Right lobe of liver (tissue), 6 donors: ENCODE results near the gene SEMA4D. TPM values are rescaled to one million over a fixed set of nuclear protein-coding genes. Genes with fewer than 3 reads are reported as not detected.
"Not testable (repeated sequence)": the region's sequence is repeated elsewhere in the genome, so short reads cannot be mapped to it uniquely, and the experiment has no call there.

Experiments used
- ATAC-seq, 4 donors: fragments of 200-7000 bp; cut with Tn5 transposase; one replicate each; pipeline ENCODE4 v1.9.1; 2020; ENCODE audit warnings: mild to moderate bottlenecking in 4 of 4, moderate library complexity in 4 of 4
- DNase-seq, 3 donors: peaks; one replicate each; pipeline ENCODE4 v3.0.0-alpha.2; 2020
- H3K27ac ChIP-seq, 3 donors: fragments of 200-600 bp; one replicate each; pipeline ENCODE4 v1.8.0; 2022
- H3K27me3 ChIP-seq, 2 donors: fragments of 200-600 bp; one replicate each; pipeline ENCODE4 v1.8.0; 2022
- H3K36me3 ChIP-seq, 4 donors: fragments of 200-600 bp; sonication (generic) in 1 of 4; one replicate each; pipeline versions ENCODE4 v1.5.1 to v1.8.0; 2017 to 2022; ENCODE audit warnings: control low read depth in 1 of 4
- H3K4me1 ChIP-seq, 4 donors: fragments of 200-600 bp; sonication (generic) in 1 of 4; one replicate each; pipeline versions ENCODE4 v1.5.1 to v1.8.0; 2017 to 2022; ENCODE audit warnings: control low read depth in 1 of 4
- H3K4me3 ChIP-seq, 3 donors: fragments of 200-600 bp; one replicate each; pipeline ENCODE4 v1.8.0; 2022
- H3K9me3 ChIP-seq, 4 donors: fragments of 200-600 bp; sonication (generic) in 1 of 4; one replicate each; pipeline versions ENCODE4 v1.5.1 to v1.8.0; 2017 to 2022; ENCODE audit warnings: control low read depth in 1 of 4
- POLR2A ChIP-seq: fragments of 450-650 bp; IDR thresholded peaks from one replicate; pipeline ENCODE4 v1.6.1; 2017; ENCODE audit warnings: antibody characterized with exemption, mild to moderate bottlenecking
- WGBS: methylation state at CpG from one replicate; pipeline ENCODE4 v1.1.6; 2018; ENCODE audit warnings: low coverage, low lambda C conversion rate; ENCODE audit not compliant: insufficient coverage; ENCODE audit errors: missing lambda C conversion rate; 5-methylcytosine and 5-hydroxymethylcytosine counted together
- intact Hi-C, 2 donors: fragments of 100-400 bp; cut with DNase I; formaldehyde crosslinking; loops; one replicate each; pipeline versions ENCODE4 v1.11.2 to v1.14.1; 2022
- total RNA-seq, 6 experiments: library from RNA; depleted of rRNA in 2 of 6; stranded (reverse); fragments of >200 nt in 2 of 6; fragmentation: NEBNext Ultra II Directional in 3 of 6; extraction: Animal tissue kit (Norgen Biotek cat#: 25700) in 3 of 6; gene quantifications; one replicate each; pipeline versions ENCODE4 v1.1.0 to v1.2.4, GENCODE V29; 2016 to 2023
- TF ChIP-seq, protein P1 (sequence below), 4 donors: fragments of 200-600 bp in 3 of 4; fragments of 450-650 bp in 1 of 4; IDR thresholded peaks; one replicate each; pipeline versions ENCODE4 v1.5.1 to v1.8.0; 2016 to 2022; ENCODE audit warnings: antibody characterized with exemption in 4 of 4, mild to moderate bottlenecking in 2 of 4
- donor health status: DM: no; HTN: yes; CAD: no.
- donor health status: DM: no; HTN: no; CAD: no.
- donor health status: DM: no; HTN: no; CAD: no.
- donor health status: DM: no; HTN: yes; CAD: no.
- donor health status: DM: no; HTN: yes; CAD: no.

Gene SEMA4D
- total RNA-seq, 6 experiments from 2014 or later = 2.0 to 7.5 (median 3.5) TPM

- TF ChIP-seq POLR2A = no peak
- TF ChIP-seq, protein P1, sequence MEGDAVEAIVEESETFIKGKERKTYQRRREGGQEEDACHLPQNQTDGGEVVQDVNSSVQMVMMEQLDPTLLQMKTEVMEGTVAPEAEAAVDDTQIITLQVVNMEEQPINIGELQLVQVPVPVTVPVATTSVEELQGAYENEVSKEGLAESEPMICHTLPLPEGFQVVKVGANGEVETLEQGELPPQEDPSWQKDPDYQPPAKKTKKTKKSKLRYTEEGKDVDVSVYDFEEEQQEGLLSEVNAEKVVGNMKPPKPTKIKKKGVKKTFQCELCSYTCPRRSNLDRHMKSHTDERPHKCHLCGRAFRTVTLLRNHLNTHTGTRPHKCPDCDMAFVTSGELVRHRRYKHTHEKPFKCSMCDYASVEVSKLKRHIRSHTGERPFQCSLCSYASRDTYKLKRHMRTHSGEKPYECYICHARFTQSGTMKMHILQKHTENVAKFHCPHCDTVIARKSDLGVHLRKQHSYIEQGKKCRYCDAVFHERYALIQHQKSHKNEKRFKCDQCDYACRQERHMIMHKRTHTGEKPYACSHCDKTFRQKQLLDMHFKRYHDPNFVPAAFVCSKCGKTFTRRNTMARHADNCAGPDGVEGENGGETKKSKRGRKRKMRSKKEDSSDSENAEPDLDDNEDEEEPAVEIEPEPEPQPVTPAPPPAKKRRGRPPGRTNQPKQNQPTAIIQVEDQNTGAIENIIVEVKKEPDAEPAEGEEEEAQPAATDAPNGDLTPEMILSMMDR (IDR thresholded peaks at IDR 0.05) = no peak
These were observed 21.9 kb downstream of the SEMA4D start for GRCh38 chr9:89475891-89476440.

GRCh38 chr9:89474939-89475338 lies 23.0 kb downstream of the SEMA4D start:
- Histone ChIP-seq H3K27ac (no peak overlapping the region), H3K36me3 (no peaks in the 10 kb centered on the region), H3K4me3 (no peak overlapping the region), H3K9me3 (no peaks in the 10 kb centered on the region), H3K4me1 (no peaks in the 10 kb centered on the region), H3K27me3 (no peaks in the 10 kb centered on the region)
- DNase-seq = no peak
- TF ChIP-seq POLR2A = no peak
- TF ChIP-seq, protein P1 (IDR thresholded peaks at IDR 0.05) = no peak
- WGBS = 60% methylated on average over 1 of the region's 3 CpGs
- ATAC-seq = no peak
- intact Hi-C loops = no loop called here

More at GRCh38 chr9:89475891-89476440, 21.9 kb downstream of the SEMA4D start:
- Histone ChIP-seq H3K4me3 (no peak overlapping the region), H3K9me3 (no peaks in the 10 kb centered on the region), H3K4me1 (no peaks in the 10 kb centered on the region), H3K27ac (no peak overlapping the region), H3K36me3 (no peaks in the 10 kb centered on the region), H3K27me3 (no peaks in the 10 kb centered on the region)
- ATAC-seq (no peak), DNase-seq (peak in 1 of 3 donors; percentile 32)
- intact Hi-C loops = no loop called here
- WGBS = 90% methylated on average over 3 of the region's 9 CpGs

GRCh38 chr9:89473762-89474469 lies 24.0 kb downstream of the SEMA4D start:
- Histone ChIP-seq H3K27ac (no peak overlapping the region), H3K4me3 (no peak overlapping the region), H3K36me3 (no peaks in the 10 kb centered on the region), H3K4me1 (no peaks in the 10 kb centered on the region), H3K27me3 (no peaks in the 10 kb centered on the region), H3K9me3 (no peaks in the 10 kb centered on the region)
- no peak for DNase-seq
- intact Hi-C loops = no loop called here
- no peak for TF ChIP-seq POLR2A
- TF ChIP-seq, protein P1 (IDR thresholded peaks at IDR 0.05) = no peak
- WGBS = 52% methylated on average over 5 of the region's 7 CpGs
- ATAC-seq = no peak

- H3K27ac ChIP-seq, H3K27me3 ChIP-seq, H3K4me3 ChIP-seq, intact Hi-C loops, H3K4me1 ChIP-seq, H3K9me3 ChIP-seq, DNase-seq, H3K36me3 ChIP-seq, ATAC-seq: not testable (repeated sequence)
- WGBS = 69% methylated on average over 3 of the region's 6 CpGs
These were observed 26.1 kb downstream of the SEMA4D start for GRCh38 chr9:89471796-89472320.

DNA sequence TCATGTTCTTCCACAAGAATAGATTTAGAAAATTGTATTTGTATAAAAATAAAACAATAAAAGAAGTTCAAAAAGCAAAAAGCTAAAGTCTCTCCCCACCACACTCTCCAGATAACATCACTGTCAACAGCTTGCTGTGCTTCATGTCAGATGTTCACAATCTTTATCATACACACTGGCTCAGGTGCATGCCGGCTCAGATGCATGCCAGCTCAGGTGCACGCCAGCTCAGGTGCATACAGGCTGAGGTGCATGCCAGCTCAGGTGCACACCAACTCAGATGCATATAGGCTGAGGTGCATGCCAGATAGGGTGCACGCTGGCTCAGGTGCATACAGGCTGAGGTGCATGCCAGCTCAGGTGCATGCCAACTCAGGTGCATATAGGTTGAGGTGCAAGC lies 26.5 kb downstream of the SEMA4D start:
- DNase-seq (no peak), ATAC-seq (no peak)
- H3K27ac ChIP-seq = no peak overlapping the region
- WGBS = 55% methylated on average over 2 of the region's 3 CpGs
- no peak overlapping the region for H3K4me3 ChIP-seq
- H3K9me3 ChIP-seq = no peaks in the 10 kb centered on the region
- TF ChIP-seq, protein P1 (IDR thresholded peaks at IDR 0.05) = no peak
- no peak for TF ChIP-seq POLR2A
- intact Hi-C loops = no loop called here
- H3K36me3 ChIP-seq = no peaks in the 10 kb centered on the region
- no peaks in the 10 kb centered on the region for H3K4me1 ChIP-seq
- no peaks in the 10 kb centered on the region for H3K27me3 ChIP-seq
